Fibroblast of skin of left biceps (primary cell): ENCODE measurements around the gene PI16.

Experiments
- DNase-seq, 2 experiments: peaks; one replicate each; pipeline ENCODE4 v3.0.0-alpha.2; 2013; ENCODE audit warnings: low read depth in 2 of 2

PI16 gene

DNA sequence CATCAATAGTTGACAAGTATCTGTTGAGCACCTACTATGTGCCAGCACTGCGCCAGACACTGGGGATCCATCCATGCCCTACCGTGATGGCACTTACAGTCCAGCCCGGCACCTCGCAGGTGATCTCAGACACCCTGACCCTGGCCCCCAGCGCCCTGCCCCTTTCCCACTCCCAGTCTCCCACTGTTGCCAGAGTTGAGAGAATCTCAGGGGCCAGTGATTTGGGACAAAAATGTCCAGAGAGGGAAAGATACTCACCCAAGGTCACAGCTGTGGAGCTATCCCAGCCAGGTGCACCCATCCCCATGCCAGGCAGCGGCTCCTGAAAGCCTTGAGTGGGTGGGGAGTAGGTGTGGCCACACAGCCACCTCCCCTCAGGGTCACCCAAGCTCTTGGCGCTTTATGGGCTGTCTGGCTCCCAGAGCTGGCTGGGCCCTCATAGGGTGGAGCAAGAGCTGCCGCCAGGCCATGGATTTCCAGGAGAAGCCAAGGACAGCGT is 3.3 kb downstream of the PI16 start:
- DNase-seq, result no peak

DNA sequence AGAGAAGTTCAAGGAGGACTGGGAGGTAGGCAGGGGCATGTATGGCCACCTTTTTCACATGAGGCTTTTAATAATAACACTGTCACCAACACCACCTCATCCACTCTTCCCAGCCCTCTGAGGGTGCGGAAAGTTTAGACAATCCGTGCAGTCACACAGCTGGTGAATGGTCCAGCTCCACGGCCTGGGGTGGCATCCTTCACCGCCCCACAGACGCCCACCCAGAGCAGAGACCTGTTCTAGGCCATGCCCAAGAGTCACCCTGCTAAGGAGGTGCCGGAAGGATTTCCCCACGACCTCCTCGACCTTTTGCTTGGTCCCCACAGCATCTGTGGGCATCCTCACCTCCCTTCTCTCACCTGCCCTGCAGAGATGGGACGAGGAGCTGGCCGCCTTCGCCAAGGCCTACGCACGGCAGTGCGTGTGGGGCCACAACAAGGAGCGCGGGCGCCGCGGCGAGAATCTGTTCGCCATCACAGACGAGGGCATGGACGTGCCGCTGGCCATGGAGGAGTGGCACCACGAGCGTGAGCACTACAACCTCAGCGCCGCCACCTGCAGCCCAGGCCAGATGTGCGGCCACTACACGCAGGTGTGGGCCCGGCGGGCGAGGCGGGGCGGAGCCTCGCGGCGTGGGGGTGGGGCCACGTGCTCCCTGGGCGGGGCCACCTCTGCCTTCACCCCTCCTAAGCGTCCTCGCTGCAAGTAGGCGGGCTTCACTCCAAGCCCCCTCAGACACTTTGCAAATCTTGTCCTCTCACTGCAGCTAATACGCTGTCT is 4.4 kb downstream of the PI16 start:
- DNase-seq, result no peak

DNA sequence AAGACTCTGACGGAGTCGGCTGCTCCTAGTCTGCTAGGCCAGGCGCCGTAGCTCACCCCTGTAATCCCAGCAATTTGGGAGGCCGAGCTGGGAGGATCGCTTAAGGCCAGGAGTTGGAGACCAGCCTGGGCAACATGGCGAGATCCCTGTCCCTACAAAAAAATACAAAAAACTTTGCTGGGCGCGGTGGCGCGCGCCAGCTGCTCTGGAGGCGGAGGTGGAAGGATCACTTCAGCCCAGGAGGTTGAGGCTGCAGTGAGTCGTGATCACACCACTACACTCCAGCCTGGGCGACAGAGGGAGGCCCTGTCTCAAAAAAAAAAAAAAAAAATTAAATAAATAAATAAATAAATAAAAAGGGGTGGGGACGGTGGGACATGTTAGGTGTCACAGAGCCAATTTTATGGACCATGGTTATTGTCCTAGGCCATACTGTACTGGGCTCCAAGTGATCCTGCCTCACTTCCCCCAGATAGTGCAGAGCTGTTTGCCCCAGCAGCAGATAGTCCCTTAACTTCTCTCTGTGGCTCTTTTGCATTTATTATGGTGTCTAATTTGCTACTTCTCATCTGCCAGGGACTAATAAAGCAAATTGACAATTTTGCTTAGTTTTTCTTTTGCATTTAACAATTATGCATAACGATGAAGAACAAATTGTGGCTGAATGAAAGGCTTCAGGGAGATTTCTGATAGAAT is 5.2 kb downstream of the PI16 start:
- DNase-seq, result no peak

DNA sequence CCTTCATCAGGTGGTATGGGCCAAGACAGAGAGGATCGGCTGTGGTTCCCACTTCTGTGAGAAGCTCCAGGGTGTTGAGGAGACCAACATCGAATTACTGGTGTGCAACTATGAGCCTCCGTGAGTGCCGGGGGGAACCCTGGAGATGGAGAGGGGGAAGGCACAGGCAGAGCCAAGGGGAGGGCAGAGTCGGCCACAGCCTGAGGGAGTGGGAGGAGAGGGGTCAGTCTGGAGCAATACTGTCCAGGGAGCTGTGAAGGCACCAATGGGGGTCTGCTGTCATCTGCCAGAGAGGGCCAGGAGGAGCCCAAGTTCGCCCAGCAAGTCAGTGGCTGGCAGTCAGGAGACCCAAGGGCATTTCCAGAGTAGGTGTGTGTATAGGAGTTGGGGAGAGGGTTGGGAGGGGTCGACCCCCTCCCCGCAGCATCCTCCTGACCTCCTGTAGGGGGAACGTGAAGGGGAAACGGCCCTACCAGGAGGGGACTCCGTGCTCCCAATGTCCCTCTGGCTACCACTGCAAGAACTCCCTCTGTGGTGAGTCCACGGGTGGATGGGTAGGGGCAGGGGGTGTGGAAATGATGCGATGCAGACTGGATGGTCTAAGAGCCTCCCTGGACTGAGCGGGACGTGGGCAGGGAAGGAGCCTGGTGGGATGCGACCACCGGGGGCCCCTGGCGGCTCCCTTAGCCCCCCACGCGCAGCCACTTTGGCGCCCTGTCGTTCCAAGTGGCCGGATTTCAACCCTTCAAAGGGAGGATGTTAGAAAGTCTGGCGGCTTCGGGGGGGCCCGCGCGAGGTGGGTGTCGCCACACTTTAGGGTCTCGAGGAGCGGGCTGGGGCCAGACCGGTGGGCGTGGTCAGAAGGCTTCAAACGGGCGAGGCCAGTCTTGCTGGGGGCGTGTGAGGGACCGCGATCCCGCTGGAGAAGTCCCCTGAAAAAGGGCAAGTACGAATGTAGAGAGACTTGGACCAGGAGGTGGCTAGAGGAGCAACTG is 7.2 kb downstream of the PI16 start:
- no peak for DNase-seq

DNA sequence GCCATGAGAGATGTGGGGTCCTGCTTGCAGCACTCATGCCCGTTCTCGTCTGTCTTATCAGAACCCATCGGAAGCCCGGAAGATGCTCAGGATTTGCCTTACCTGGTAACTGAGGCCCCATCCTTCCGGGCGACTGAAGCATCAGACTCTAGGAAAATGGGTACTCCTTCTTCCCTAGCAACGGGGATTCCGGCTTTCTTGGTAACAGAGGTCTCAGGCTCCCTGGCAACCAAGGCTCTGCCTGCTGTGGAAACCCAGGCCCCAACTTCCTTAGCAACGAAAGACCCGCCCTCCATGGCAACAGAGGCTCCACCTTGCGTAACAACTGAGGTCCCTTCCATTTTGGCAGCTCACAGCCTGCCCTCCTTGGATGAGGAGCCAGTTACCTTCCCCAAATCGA is 8.3 kb downstream of the PI16 start:
- DNase-seq, result peak in 1 of 2 experiments; percentile 9

DNA sequence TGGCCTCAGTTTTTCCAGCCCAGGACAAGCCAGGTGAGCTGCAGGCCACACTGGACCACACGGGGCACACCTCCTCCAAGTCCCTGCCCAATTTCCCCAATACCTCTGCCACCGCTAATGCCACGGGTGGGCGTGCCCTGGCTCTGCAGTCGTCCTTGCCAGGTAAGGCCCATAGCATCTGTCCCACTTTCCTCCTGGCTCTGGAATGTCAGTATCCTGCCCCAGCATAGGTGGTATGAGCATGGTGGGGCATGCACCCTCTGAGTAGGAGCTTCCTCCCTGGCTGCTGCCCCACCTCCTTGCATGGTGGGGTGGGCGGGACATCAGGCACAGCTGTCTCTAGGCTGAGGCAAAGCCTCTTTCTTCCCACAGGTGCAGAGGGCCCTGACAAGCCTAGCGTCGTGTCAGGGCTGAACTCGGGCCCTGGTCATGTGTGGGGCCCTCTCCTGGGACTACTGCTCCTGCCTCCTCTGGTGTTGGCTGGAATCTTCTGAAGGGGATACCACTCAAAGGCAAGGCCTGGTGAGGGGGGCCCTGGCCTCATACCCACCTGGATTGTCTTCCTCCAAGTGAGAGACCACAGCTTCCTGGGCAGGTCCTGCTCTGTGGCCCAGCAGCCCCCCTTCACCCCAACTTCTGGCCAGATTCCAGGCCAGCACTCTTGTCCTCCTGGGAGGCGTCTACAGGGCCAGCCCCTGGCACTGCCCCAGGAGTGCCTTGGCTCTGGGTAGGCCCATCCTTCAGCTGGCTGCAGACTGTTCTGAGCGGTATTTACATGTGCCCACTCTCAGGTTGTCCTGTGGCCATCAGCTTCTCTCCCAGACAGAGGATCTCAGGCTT is 9.1 kb downstream of the PI16 start:
- no peak for DNase-seq

DNA sequence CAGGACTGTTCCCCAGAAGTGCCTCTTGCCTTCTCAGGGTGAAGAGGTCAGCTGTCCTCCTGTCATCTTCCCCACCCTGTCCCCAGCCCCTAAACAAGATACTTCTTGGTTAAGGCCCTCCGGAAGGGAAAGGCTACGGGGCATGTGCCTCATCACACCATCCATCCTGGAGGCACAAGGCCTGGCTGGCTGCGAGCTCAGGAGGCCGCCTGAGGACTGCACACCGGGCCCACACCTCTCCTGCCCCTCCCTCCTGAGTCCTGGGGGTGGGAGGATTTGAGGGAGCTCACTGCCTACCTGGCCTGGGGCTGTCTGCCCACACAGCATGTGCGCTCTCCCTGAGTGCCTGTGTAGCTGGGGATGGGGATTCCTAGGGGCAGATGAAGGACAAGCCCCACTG is 9.8 kb downstream of the PI16 start:
- DNase-seq, result no peak

DNA sequence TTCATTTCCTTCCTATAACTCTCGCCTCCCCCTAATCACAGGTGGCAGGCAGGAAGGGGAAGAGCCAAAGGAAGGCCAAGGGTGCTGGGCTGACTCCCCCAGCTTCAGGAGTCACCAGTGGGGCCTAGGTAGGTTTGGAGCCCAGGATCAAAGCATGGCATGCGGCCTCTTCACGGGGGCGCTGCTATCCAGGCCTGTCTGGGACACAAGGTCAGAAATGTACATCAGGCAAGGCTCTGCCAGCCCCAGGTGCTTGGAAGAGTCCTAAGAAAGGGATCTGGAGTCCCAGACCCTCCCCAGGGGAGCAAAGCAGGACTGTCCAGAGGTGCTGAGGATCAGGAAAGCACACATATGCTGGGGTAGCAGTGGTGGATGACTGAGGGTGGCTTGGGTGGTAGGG is 10.4 kb downstream of the PI16 start:
- no peak for DNase-seq

DNA sequence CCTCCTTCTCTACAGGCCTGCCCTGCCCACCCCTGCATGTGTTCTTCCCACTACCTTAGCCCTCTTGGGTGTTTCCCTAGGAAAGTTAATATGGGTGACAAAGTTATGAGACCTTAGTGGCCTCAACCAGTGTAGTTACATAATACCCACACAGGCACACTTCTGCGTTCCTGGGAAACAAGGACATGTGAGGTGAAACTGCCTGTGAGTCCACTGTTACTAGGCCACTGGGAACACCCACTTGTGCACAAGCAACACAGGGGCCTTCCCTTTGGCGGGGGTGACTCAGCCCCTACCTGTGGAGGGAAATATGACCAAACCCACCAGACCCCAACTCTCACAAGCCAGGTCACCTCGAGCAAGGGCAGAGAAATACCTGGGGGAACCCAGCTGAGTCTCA is 12.8 kb downstream of the PI16 start:
- DNase-seq, result no peak

DNA sequence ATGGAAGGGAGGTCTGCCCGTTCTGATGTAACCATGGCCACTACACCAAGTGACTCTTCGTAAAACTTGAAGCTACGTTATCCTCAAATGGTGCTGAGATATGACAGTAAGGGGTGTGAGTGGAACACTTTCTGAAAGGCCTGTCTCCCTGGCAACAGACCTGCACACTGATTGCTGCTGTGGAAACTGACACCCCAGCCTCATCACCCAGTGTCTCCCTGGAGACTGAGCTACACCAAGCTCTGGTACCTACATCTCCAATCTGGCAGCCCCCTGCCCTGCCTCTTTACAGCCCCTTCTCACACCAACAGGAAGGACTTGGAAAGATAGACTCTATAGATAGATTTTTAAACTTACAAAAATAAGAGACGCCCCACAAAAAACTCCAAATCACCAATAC is 13.2 kb downstream of the PI16 start:
- no peak for DNase-seq

DNA sequence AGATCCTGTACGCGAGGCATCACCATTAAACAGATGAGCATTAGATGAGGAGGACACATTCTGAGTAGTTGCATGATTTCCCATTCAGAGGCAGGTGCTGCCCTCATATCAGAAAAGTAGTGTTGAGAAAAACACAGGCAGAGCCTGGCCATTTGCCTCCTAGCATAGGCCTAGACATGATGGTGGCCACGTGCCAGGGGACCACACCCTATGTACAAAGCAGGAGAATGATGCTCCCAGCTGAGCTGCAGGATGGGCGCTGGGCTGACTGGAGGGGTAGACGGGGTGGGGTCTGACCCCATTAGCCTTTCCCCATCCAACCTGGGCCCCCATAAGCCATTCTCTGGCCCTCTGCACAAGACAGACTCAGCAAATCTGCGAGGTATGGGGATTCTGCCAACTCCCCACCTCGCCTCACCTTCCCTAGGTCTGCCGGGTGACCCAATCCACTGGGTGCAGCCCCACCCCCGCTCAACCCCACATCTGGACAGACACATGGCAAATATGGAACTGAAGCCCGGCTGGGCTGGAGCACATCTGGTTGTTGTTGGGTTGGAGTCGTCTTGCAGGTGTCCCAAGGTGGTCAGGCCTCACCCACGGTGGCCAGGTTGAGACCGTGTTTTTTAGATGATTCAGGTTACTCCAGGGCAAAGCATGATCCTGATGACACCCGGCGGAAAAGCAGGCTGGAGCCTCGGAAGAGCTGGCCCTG is 13.9 kb downstream of the PI16 start:
- DNase-seq, result no peak

DNA sequence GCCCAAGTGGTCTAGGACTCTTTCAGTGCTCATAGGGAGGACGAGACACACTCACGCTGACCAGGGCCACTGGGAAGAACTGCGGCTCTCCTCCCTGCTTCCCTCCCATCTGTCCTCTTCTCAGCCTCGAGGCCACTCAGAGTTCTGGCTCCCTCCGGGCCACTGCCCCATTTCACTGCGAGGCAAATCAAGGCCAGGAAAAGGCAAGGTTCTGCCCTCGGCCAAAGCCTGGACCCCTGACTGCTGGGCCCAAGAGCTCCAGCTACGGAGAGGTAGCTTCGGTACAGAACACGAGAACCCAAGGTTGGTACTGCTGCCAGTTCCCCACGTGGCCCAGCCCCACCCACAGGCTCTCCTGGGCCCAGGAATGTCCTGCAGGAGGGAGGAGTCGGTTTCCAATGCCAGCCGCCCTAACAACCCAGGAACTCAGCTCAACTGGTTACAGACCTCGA is 14.7 kb downstream of the PI16 start:
- no peak for DNase-seq

DNA sequence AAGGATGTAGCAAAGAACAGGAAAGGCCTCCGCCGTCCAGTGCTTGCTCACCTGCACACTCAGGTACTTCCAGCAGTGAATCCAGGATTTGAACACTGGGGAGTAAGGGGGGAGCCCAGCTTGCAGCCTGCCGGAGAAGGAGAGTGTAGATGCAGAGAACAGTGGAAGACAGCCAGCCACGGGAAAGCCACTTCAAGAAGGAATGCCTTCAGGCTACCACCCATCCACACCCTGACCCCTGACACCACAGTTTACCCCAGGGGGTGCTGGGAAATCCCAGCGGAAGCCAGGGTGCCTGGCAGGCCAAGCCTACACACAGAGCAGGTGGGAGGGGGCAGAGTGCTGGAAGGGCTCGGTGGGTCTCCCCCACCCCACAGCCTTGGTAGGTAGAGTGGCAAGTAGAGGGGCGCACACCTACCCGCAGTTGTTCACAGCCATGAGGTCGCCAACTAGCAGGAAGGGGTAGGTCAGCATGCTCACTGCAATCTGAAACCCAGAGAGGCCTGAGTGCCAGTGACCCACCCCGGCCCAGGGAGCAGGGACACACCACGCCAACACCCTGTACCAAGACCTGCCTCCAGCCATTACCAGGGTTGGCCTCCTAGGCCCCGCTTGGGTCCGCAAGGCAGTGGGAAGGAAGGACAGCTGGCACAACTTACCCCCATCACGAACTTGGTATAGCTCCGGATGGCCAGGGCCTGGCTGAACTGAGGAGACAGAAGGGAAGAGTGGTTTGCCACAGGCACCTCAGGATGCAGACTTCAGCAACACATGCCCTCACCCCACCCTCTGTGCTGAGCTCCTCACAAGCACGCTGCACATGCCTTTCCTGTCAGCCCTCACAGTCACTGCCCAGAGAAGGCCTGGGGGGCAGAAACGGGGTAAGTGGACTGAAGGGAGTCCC is 15.7 kb downstream of the PI16 start:
- DNase-seq, result no peak

DNA sequence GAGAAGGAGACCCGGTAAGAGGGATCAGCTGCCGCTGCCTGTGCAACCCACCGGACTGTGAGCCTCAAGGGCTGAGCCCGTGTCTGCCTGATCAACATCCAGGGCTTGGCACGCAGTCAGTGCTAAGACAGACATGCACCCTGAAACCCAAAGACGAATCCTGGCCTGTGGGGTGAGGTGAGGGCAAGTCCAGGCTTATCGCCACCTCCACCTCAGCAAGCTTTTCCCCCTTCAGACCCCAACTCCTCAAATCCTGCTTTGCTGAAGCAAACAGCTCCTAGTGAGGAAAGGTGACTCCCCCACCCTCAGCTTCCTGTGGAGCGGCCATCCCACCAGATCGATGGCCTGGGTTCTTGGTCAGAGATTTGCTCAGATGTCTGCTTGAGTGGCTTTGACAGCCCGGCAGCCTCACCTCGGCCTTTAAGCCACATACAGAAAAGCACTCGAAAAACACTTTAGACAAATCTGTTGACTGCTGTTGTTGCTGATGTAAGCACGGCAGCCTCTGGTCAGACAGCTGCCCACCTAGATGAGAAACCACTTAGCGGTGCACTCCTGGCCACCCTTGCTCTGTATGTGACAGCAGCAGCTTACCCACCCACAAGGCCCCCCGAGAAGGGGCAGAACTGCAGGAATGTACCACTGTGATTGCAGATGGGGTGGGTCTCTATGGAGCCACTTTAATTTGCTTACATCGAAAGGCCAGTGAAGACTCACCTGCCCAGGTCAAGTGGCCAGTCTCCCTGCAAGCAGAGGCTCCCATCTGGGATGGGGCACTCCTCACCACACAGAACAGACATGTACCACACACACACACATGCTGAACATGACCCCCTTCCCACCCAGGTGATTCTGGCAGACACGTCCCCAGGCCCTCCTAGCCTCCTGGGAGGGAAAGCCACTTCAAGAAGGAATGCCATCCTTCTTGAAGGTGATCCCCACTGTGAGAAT is 16.6 kb downstream of the PI16 start:
- no peak for DNase-seq

DNA sequence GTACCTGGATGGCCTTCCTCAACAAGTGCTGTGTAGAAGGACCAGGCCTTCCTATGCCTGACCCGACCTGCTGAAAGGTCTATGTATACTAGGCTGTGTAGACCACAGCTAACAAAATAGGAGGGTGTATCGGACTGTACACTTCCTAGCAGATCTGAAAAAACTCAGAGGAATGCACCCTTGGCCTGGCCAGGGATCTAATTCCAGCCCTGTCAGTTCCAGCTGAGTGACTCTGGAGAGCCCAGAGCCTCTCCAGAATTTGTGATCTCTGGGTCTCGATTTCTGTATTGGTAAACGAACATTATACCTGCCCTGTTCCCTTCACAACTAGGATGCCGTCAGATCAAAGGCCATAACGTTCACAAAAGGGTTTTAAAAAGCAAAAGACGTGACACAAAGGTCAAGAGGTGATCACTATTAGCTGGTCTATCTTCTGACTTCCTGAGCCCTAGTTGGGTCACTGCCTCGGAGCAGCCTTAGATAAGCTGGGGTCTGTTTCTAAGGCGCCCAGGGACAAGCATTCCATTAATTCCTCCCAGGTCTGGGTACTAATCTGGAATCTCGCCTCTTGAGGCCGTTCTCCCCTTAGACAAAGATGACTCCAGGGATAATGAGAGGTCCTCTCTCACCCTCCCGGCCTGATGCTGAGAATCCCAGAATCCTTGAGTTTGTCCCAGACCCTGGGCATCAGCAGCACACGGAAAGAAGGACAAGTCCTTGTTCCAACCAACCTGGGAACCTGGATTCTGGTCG is 17.6 kb downstream of the PI16 start:
- no peak for DNase-seq

DNA sequence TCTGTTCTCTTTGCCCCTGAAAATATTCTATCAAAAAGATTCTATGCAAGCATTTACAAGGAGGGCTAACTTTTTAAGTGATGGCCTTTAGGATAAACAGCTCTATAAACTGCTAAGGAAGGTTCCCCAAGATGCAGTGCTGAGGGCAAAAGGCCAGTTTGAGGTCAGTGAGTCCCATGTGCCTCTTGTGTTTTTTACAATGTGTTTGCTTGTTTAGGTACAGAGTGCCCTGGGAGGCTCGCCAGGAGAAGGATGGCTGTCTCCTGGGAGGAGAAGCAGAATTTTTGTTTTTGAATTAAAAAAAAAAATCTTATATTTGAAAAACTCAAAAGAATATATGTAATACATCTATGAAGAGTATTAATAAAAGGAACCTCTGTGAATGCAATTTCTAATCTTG is 18.7 kb downstream of the PI16 start:
- DNase-seq, result no peak

DNA sequence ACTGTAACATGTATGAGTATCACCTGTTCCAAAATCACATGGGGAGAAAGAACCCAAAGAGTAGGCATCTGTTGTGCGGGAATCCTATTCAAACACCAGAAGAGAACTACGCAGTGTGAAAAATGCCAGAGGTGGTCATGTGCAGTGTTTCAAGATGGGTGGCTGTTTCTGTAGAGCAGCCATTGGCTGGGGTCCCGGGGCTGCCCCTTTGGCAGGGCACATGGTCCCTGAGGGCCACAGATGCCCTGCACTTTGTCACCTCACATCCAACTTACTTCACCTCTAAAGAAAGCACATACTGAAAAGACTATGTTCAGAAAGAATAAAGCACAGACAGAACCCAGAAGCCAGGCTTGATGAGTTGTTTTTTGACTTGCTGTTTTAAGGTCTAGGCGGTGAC is 19.1 kb downstream of the PI16 start:
- DNase-seq, result no peak
